Peyer's patch (tissue), 4 donors: ENCODE data around the gene ARHGAP15.

Experiments
- POLR2A ChIP-seq, 2 donors: fragments of 450-650 bp; IDR thresholded peaks; one replicate each; pipeline ENCODE4 v1.5.1; 2017; ENCODE audit warnings: antibody characterized with exemption in 2 of 2, mild to moderate bottlenecking in 2 of 2, moderate library complexity in 2 of 2
- TF ChIP-seq, protein P1 (sequence below), 6 experiments: fragments of 450-650 bp in 4 of 6; fragments of 200-600 bp in 2 of 6; sonication (generic) in 1 of 6; IDR thresholded peaks; one replicate each; pipeline ENCODE4 v1.5.1; 2017 to 2019; ENCODE audit warnings: antibody characterized with exemption in 6 of 6, mild to moderate bottlenecking in 3 of 6, moderate library complexity in 1 of 6

- TF ChIP-seq, protein P1, sequence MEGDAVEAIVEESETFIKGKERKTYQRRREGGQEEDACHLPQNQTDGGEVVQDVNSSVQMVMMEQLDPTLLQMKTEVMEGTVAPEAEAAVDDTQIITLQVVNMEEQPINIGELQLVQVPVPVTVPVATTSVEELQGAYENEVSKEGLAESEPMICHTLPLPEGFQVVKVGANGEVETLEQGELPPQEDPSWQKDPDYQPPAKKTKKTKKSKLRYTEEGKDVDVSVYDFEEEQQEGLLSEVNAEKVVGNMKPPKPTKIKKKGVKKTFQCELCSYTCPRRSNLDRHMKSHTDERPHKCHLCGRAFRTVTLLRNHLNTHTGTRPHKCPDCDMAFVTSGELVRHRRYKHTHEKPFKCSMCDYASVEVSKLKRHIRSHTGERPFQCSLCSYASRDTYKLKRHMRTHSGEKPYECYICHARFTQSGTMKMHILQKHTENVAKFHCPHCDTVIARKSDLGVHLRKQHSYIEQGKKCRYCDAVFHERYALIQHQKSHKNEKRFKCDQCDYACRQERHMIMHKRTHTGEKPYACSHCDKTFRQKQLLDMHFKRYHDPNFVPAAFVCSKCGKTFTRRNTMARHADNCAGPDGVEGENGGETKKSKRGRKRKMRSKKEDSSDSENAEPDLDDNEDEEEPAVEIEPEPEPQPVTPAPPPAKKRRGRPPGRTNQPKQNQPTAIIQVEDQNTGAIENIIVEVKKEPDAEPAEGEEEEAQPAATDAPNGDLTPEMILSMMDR (IDR thresholded peaks at IDR 0.05): no peak
- no peak for TF ChIP-seq POLR2A (IDR thresholded peaks at IDR 0.05)
Measured at GRCh38 chr2:143289025-143289424, 159.8 kb downstream of the ARHGAP15 start.
